NCI-H2196 (cell line): ENCODE results near the gene FGF12.

Experiments used
- DNase-seq: peaks from one replicate; lab custom pipeline; 2025; ENCODE audit not compliant: unreplicated experiment; lab: John Stamatoyannopoulos, UW

FGF12 gene

GRCh38 chr3:192277477-192277876, 449.9 kb downstream of the FGF12 start:
- no peak for DNase-seq

GRCh38 chr3:192275741-192276355, 451.5 kb downstream of the FGF12 start:
- no peak for DNase-seq

- DNase-seq = no peak
Observed at GRCh38 chr3:192273697-192274010, 453.7 kb downstream of the FGF12 start.

- DNase-seq = no peak
Observed at GRCh38 chr3:192273001-192273696, 454.2 kb downstream of the FGF12 start.

GRCh38 chr3:192262001-192262400, 465.3 kb downstream of the FGF12 start:
- DNase-seq = no peak

GRCh38 chr3:192261135-192261534, 466.2 kb downstream of the FGF12 start:
- no peak for DNase-seq

- DNase-seq = no peak
Observed at GRCh38 chr3:192260116-192261010, 467.0 kb downstream of the FGF12 start.

- DNase-seq = no peak
Observed at GRCh38 chr3:192259661-192260060, 467.7 kb downstream of the FGF12 start.

GRCh38 chr3:192258721-192259120, 468.6 kb downstream of the FGF12 start:
- DNase-seq = no peak

GRCh38 chr3:192255839-192256238, 471.5 kb downstream of the FGF12 start:
- no peak for DNase-seq

GRCh38 chr3:192253138-192253887, 474.0 kb downstream of the FGF12 start:
- no peak for DNase-seq

- DNase-seq = no peak
Observed at GRCh38 chr3:192249516-192249915, 477.8 kb downstream of the FGF12 start.

GRCh38 chr3:192246847-192247559, 480.3 kb downstream of the FGF12 start:
- peak; percentile 32 for DNase-seq

- DNase-seq = no peak
Observed at GRCh38 chr3:192244591-192244990, 482.8 kb downstream of the FGF12 start.

- no peak for DNase-seq
Observed at GRCh38 chr3:192239956-192240355, 487.4 kb downstream of the FGF12 start.

GRCh38 chr3:192237992-192238608, 489.2 kb downstream of the FGF12 start:
- no peak for DNase-seq

GRCh38 chr3:192229866-192230265, 497.5 kb downstream of the FGF12 start:
- DNase-seq = no peak

GRCh38 chr3:192224634-192225155, 502.6 kb downstream of the FGF12 start:
- no peak for DNase-seq

GRCh38 chr3:192223815-192224214, 503.5 kb downstream of the FGF12 start:
- DNase-seq = no peak

GRCh38 chr3:192220915-192221314, 506.4 kb downstream of the FGF12 start:
- peak; percentile 57 for DNase-seq
